ENCODE data around the gene NSRP1.

The NSRP1 gene

DNA sequence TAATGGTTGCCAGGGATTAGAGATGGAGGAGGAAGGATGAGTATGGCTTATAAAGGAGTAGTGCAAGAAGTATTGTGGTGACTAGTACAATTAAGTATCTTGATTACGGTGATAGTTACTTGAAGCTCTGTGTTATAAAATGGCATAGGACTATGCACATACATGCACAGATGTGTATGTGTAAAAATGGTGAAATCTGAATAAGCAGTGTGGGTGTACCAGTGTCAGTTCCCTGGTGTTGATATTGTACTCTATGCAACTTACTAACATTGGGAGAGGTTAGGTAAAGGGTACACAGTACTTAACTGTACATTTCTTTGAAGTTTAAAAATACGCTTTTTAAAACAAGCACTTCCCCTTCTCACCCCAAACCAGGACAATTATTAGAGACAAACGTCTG is 48.5 kb downstream of the NSRP1 start:
- H3K4me3 ChIP-seq (ENCODE audit: low read depth, low read length), result no peak overlapping the region
- TF ChIP-seq, protein P1, sequence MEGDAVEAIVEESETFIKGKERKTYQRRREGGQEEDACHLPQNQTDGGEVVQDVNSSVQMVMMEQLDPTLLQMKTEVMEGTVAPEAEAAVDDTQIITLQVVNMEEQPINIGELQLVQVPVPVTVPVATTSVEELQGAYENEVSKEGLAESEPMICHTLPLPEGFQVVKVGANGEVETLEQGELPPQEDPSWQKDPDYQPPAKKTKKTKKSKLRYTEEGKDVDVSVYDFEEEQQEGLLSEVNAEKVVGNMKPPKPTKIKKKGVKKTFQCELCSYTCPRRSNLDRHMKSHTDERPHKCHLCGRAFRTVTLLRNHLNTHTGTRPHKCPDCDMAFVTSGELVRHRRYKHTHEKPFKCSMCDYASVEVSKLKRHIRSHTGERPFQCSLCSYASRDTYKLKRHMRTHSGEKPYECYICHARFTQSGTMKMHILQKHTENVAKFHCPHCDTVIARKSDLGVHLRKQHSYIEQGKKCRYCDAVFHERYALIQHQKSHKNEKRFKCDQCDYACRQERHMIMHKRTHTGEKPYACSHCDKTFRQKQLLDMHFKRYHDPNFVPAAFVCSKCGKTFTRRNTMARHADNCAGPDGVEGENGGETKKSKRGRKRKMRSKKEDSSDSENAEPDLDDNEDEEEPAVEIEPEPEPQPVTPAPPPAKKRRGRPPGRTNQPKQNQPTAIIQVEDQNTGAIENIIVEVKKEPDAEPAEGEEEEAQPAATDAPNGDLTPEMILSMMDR (IDR thresholded peaks at IDR 0.05; ENCODE audit: low read depth, low read length), result no peak

DNA sequence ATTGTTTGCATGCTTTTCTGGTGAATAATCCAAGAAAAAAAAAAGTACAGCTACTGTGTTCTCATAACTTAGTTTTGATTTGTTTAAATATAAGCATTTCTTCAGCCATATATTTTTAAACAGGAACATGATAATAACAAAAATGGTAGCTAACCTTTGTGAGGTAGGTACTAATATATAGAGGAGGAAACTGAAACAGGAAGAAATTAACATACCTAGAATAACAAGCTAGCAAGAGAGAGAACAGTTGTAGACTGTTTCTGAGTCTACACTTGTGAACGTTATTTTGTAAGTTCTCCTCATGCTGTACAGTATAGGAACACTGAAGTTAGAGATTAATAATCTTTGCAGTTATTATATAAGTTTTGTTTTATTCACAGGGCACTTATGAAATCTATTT is 49.3 kb downstream of the NSRP1 start:
- no peak overlapping the region for H3K4me3 ChIP-seq (ENCODE audit: low read depth, low read length)
- TF ChIP-seq, protein P1 (IDR thresholded peaks at IDR 0.05; ENCODE audit: low read depth, low read length), result no peak

DNA sequence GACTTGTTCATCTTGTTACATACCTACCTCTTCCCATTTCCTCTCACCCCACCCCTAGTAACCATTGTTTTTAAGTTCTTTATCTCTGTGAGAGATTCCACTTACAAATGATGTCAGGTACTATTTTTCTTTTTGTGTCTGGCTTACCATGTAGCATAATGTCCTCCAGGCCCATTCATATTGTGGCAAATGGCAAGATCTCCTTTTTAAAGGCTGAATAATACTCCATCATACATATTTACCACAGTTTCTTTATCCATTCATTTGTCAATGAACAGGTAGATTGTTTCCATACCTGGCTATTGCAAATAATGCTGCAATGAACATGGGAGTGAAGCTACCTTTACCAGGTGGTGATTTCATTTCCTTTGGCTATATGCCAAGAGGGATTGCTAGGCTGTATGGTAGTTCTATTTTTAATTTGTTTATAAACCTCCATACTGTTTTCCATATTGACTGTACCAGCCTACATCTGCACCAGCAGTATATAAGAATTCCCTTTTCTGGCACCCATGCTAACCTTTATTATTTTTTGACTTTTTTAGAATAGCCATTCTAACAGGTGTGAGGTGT is 53.9 kb downstream of the NSRP1 start:
- TF ChIP-seq, protein P1 (IDR thresholded peaks at IDR 0.05; ENCODE audit: low read depth, low read length), result no peak
- H3K4me3 ChIP-seq (ENCODE audit: low read depth, low read length), result no peak overlapping the region

DNA sequence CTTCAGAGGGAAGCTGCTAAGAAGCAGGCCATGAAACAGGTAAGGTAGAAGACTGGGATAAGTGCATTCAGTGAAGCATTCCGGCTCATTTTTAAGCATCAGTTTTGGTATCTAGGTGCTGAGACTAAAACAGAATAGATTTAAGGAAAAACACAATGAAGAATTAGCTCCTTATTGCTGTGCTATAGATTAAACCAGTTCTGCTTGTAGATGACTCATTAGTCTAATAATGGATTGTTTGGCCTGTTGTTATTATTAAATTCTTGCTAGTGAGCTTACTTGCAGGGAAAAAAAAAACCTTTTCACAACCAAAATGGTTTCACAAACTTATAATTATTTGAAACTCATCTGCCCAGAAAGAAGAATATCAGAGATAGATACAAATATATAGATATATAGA is 55.9 kb downstream of the NSRP1 start:
- no peak overlapping the region for H3K4me3 ChIP-seq (ENCODE audit: low read depth, low read length)
- TF ChIP-seq, protein P1 (IDR thresholded peaks at IDR 0.05; ENCODE audit: low read depth, low read length), result no peak

DNA sequence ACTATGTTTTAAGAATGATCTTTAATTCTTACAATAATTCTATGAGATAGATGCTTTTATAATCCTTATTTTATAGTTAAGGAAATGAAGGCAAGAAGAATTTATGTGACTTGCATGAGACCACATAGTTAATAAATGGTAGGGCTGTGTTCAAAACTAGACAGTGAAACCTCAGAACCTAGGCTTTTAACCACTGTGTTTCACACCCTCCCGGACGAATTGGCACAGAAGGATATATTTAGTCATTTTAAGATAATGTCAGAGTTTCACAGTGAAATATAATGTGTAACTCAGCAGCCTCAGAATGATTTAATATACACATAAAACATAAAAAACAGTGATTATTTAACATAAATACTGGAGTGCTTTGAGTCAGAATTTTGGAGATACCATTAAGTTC is 57.0 kb downstream of the NSRP1 start:
- no peak overlapping the region for H3K4me3 ChIP-seq (ENCODE audit: low read depth, low read length)
- TF ChIP-seq, protein P1 (IDR thresholded peaks at IDR 0.05; ENCODE audit: low read depth, low read length), result no peak

DNA sequence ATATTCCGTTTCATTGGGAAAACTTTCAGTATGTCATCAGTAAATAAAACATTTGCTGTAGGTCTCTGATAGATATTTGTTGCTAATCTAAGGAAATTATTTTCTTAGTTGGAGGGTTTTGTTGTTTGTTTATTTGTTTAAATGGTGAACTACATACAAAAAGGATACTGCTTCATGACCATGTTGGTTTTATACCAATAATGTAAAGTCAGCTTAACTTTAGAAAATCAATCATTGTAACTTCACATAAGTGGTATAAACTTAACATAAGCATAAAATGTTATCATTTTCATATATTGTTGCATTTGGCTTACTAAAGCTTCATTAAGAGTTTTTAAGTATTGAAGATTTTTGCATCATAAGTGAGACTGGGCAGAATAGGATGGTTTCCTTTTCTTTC is 57.9 kb downstream of the NSRP1 start:
- TF ChIP-seq, protein P1 (IDR thresholded peaks at IDR 0.05; ENCODE audit: low read depth, low read length), result no peak
- H3K4me3 ChIP-seq (ENCODE audit: low read depth, low read length), result no peak overlapping the region

DNA sequence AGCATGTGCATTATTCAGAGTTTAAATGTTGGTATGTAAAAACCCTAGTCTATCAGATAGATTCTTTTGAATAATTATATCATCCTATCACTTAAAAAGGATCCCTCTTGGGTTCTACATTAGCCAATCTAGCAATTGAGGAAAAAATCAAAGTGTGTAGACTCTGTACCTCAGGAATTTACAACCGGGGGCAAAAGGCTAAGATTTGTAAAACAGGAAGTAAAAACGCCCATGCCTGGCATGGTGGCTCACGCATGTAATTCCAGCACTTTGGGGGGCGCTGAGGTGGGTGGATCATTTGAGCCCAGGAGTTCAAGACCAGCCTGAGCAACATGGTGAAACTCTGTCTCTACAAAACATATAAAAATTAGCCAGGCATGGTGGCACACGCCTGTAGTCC is 60.2 kb downstream of the NSRP1 start:
- TF ChIP-seq, protein P1 (IDR thresholded peaks at IDR 0.05; ENCODE audit: low read depth, low read length), result no peak
- H3K4me3 ChIP-seq (ENCODE audit: low read depth, low read length), result no peak overlapping the region
